ENCODE data around the gene AEBP2. TPM values are rescaled to one million over a fixed set of nuclear protein-coding genes. Genes with fewer than 3 reads are reported as not detected.

The AEBP2 gene
- total and polyA plus RNA-seq, 7 donors, result 7.8 to 52.8 (median 28.4) TPM

DNA sequence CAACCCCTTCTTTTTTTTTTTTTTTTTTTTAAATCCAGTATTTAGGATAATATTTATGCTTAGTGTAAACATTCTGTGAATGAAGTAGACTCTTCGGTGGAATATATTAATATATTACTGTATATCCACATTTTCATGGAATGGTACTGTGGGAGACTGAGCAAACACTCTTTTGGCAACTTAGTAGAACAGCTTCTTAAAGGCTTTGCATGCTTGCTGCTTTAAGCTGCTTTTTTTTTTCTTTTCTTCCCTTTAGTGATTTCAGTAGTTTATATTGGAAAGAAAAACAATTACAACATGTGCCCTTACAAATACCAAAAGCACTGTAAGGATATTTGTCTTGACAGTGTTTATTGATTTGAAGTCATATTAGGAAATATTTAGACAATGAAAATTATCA, 78.9 kb downstream of the AEBP2 start:
- TF ChIP-seq POLR2A (IDR thresholded peaks at IDR 0.05) (no peak), EP300 (IDR thresholded peaks at IDR 0.05) (no peak), POLR2AphosphoS5 (IDR thresholded peaks at IDR 0.05) (no peak)
- TF ChIP-seq, protein P1, sequence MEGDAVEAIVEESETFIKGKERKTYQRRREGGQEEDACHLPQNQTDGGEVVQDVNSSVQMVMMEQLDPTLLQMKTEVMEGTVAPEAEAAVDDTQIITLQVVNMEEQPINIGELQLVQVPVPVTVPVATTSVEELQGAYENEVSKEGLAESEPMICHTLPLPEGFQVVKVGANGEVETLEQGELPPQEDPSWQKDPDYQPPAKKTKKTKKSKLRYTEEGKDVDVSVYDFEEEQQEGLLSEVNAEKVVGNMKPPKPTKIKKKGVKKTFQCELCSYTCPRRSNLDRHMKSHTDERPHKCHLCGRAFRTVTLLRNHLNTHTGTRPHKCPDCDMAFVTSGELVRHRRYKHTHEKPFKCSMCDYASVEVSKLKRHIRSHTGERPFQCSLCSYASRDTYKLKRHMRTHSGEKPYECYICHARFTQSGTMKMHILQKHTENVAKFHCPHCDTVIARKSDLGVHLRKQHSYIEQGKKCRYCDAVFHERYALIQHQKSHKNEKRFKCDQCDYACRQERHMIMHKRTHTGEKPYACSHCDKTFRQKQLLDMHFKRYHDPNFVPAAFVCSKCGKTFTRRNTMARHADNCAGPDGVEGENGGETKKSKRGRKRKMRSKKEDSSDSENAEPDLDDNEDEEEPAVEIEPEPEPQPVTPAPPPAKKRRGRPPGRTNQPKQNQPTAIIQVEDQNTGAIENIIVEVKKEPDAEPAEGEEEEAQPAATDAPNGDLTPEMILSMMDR (IDR thresholded peaks at IDR 0.05), result no peak
- intact Hi-C loops (cut with DNase I), result no loop called here
- no peak for DNase-seq
- H3K4me1 ChIP-seq, result peaks cover 0 to 18% (median 0%) of the 10 kb centered on the region in 4 donors
- no peak overlapping the region for H3K27ac ChIP-seq
- H3K9me3 ChIP-seq, result no peaks in the 10 kb centered on the region
- H3K27me3 ChIP-seq, result no peaks in the 10 kb centered on the region
- peaks cover 0 to 21% (median 2%) of the 10 kb centered on the region in 4 donors for H3K36me3 ChIP-seq
- 78 to 81% methylated on average over 1 of the region's 1 CpG for WGBS, 2 donors
- no peak overlapping the region for H3K4me3 ChIP-seq

DNA sequence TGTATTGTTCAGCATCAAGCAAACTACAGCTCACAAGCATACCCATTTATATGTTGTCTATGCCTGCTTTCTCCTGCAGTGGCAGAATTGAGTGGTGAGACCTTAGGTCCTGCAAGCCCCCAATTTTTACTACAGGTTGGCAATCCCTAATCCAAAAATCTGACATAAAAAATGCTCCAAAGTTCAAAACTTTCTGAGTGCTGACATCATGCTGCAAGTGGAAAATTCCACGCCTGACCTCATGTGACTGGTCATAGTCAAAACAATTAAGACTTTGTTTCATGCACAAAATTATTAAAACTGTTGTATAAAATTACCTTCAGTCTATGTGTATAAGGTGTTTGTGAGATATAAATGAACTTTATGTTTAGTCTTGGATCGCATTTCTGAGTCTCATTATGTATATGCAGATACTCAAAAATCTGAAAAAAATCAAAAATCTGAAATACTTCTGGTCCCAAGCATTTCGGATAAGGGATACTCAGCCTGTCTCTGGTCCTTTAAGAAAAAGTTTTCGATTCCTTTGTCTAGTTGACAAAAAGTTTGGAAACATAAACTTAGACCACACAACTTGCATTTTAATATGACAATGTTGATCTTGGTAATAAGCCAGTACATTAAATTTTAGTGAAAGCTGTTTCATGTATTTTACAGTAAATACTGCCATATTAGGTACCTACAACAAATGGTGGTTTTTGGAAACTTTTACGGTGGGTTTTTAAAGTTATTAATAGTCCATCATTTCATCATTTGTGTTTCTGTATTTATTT, 81.5 kb downstream of the AEBP2 start:
- Histone ChIP-seq H3K36me3 (peaks cover 0 to 9% (median 2%) of the 10 kb centered on the region in 4 donors), H3K4me3 (no peak overlapping the region), H3K27me3 (no peaks in the 10 kb centered on the region), H3K27ac (no peak overlapping the region), H3K4me1 (peaks cover 0 to 18% (median 0%) of the 10 kb centered on the region in 4 donors), H3K9me3 (no peaks in the 10 kb centered on the region)
- no peak for DNase-seq
- no peak for TF ChIP-seq POLR2A (IDR thresholded peaks at IDR 0.05)
- no peak for TF ChIP-seq EP300 (IDR thresholded peaks at IDR 0.05)
- no peak for TF ChIP-seq POLR2AphosphoS5 (IDR thresholded peaks at IDR 0.05)
- TF ChIP-seq, protein P1 (IDR thresholded peaks at IDR 0.05), result no peak
- intact Hi-C loops (cut with DNase I), result no loop called here
- WGBS, 2 donors, result 86 to 89% methylated on average over 5 of the region's 5 CpGs

DNA sequence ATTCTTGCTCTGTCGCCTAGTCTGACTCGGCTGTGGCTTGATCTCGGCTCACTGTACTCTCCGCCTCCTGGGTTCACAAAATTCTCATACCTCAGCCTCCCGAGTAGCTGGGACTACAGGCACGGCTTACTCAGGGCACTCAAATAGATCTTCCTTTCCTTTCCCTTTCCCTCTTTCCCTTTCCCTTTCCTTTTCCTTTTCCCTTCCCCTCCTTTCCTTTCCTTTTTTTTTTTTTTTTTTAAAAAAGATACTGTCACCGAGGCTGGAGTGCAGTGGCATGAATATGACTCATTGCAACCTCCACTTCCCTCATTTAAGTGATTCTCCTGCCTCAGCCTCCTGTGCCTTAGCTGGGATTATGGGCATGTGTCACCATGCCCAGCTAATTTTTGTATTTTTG, 86.0 kb downstream of the AEBP2 start:
- H3K36me3 ChIP-seq, result no peaks in the 10 kb centered on the region
- intact Hi-C loops (cut with DNase I), result no loop called here
- TF ChIP-seq, protein P1 (IDR thresholded peaks at IDR 0.05), result no peak
- TF ChIP-seq EP300 (IDR thresholded peaks at IDR 0.05) (no peak), POLR2AphosphoS5 (IDR thresholded peaks at IDR 0.05) (no peak), POLR2A (IDR thresholded peaks at IDR 0.05) (no peak)
- H3K4me1 ChIP-seq, result peaks cover 0 to 12% (median 6%) of the 10 kb centered on the region in 4 donors
- no peak overlapping the region for H3K27ac ChIP-seq
- DNase-seq, result no peak
- no peaks in the 10 kb centered on the region for H3K27me3 ChIP-seq
- H3K9me3 ChIP-seq, result no peaks in the 10 kb centered on the region
- WGBS, 2 donors, result 87 to 94% methylated on average over 7 of the region's 7 CpGs
- no peak overlapping the region for H3K4me3 ChIP-seq

DNA sequence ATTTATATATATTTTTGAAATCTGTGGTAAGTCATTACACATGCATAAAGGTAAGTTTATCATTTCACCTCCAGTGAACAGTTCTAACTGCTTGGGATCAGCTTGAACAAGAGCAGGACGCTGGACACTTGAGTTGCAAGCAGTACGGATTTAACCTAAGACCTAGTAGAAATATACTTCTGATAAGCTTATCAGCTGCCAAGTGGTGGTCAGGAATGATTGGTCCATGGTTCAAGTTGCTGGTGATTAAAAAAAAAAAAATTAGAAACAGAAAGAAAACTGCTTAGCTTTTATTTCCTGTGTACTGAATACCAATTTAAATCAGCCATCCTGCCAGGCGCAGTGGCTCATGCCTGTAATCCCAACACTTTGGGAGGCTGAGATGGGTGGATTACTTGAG, 88.6 kb downstream of the AEBP2 start:
- H3K36me3 ChIP-seq, result no peaks in the 10 kb centered on the region
- DNase-seq, result no peak
- no peak overlapping the region for H3K27ac ChIP-seq
- H3K4me3 ChIP-seq, result no peak overlapping the region
- TF ChIP-seq, protein P1 (IDR thresholded peaks at IDR 0.05), result no peak
- TF ChIP-seq POLR2A (IDR thresholded peaks at IDR 0.05) (no peak), POLR2AphosphoS5 (IDR thresholded peaks at IDR 0.05) (no peak), EP300 (IDR thresholded peaks at IDR 0.05) (no peak)
- intact Hi-C loops (cut with DNase I), result no loop called here
- H3K4me1 ChIP-seq, result peaks cover 0 to 9% (median 6%) of the 10 kb centered on the region in 4 donors
- no peaks in the 10 kb centered on the region for H3K9me3 ChIP-seq
- no peaks in the 10 kb centered on the region for H3K27me3 ChIP-seq
- 58 to 88% methylated on average over 3 of the region's 3 CpGs for WGBS, 2 donors
